ENCODE measurements around the gene ATXN7.

The ATXN7 gene

DNA sequence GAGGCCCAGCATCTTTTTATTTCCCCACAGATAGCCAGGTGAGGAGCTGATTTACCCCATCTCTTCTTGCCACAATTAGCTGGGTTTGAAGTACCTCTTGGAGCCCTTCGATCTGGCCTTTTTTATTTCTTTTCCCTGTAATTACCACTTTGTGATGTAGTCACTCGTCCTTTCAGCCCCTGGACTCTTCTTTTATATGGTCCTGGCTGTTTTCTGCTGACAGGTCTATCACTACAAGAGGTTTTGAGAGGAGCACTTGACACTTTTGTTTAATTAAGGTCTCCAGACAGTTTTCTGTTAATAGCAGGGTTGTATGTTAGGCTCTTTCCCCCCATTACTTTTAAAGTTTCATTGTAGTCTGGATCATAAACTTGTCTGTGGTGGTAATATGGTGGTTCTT lies 11.8 kb downstream of the ATXN7 start:
- no peak for ATAC-seq
- H3K27ac Mint-ChIP-seq = no peak overlapping the region
- H3K9me3 Mint-ChIP-seq = no peaks in the 10 kb centered on the region
- no peak for DNase-seq
- no peak overlapping the region for H3K4me3 Mint-ChIP-seq
- peaks cover 54% of the 10 kb centered on the region for H3K4me1 Mint-ChIP-seq
- H3K27me3 Mint-ChIP-seq = no peaks in the 10 kb centered on the region
- peaks cover 5% of the 10 kb centered on the region for H3K36me3 Mint-ChIP-seq (ENCODE audit: low read depth)

DNA sequence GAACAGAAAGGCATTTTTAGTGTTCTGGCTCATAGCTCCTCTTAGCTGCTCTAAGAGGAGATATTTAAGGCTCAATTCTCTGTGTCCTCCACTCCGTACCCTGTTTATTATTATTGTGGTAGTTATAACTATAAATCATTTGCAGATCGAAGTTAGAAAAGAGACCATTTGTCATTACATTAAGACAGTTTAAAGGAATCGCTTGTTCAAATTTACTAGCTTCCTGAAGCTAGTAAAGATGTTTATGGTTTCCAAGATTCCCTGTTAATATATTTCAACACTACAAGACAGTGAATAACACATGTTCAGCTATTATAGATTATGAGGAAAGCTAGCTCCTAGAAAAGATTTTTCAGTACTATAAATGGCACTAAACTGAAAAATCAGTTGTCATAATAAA lies 12.6 kb downstream of the ATXN7 start:
- H3K27ac Mint-ChIP-seq = no peak overlapping the region
- H3K4me3 Mint-ChIP-seq = no peak overlapping the region

DNA sequence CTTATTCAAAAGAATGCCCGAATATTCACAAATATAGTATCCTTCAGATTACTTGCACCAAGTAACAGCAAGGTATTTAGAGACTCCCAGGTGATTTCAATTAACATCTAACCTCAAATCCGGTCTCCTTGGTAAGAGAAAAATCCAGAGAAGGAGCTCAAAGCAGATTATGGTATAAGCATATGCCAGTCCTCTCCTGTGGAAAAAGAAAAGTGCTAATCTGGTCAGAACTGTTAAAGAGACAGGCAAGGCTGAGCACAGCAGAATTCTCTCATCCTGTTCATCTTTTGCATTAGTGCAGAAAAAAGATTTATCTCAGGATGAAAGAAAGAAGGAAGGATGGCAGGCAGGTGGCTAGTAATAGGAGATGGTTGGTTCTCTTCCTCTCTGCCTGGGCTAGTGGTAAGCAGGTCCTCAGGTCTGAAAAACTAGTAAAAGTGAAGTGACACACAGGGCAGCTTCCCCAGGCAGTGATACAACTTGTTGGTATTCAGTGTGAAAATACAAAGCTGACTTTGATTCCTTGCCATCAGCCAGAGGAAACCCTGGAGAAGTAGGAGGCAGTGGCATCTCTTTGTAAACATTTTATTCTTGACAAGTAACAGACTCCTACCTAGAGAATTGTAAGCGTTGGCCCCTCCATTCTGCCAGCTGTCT lies 14.2 kb downstream of the ATXN7 start:
- Mint-ChIP-seq H3K9me3 (no peaks in the 10 kb centered on the region), H3K36me3 (ENCODE audit: low read depth) (peaks cover 8% of the 10 kb centered on the region), H3K4me1 (peaks cover 58% of the 10 kb centered on the region), H3K27me3 (no peaks in the 10 kb centered on the region), H3K4me3 (no peak overlapping the region), H3K27ac (peak overlapping the region; percentile 24)
- ATAC-seq (no peak), DNase-seq (no peak)

More for the DNA sequence above, 12.6 kb downstream of the ATXN7 start:
- DNase-seq (no peak), ATAC-seq (no peak)
- Mint-ChIP-seq H3K4me1 (peaks cover 58% of the 10 kb centered on the region), H3K36me3 (ENCODE audit: low read depth) (peaks cover 5% of the 10 kb centered on the region), H3K27me3 (no peaks in the 10 kb centered on the region), H3K9me3 (no peaks in the 10 kb centered on the region)

DNA sequence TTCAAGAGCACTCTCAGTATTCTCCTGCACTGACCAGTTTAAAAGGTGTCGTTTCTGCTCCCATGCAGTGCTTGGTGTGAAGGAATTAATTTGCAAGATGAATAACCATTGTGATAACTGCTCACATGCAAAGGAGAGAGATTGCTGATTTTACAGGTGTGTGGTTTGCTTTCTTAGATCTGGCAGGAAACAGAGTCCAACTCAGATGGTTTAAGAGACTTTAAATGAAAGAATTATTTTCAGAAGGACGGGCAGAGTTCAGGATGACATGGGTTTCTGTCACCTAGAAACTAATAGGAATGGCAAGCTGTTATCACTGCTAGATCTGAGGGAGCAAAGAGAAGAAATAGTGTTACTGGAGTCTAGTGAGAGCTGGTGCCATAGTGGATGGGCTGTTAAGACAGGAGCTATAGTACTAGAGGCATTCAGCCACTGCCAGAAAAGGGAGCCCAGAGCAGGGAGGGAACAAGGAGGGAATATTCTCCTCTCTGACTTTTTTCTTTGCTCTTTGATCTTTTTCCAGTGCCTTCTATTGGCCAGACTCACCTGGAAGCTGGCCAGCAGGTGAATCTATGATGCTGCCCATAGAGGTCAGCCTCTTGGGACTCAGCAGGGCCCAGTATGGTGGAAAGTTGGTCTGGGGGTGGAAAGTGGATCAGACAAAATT lies 14.9 kb downstream of the ATXN7 start:
- Mint-ChIP-seq H3K27me3 (no peaks in the 10 kb centered on the region), H3K4me3 (no peak overlapping the region), H3K36me3 (ENCODE audit: low read depth) (peaks cover 8% of the 10 kb centered on the region), H3K9me3 (no peaks in the 10 kb centered on the region), H3K27ac (peak overlapping the region; percentile 24), H3K4me1 (peaks cover 57% of the 10 kb centered on the region)
- ATAC-seq (no peak), DNase-seq (no peak)

DNA sequence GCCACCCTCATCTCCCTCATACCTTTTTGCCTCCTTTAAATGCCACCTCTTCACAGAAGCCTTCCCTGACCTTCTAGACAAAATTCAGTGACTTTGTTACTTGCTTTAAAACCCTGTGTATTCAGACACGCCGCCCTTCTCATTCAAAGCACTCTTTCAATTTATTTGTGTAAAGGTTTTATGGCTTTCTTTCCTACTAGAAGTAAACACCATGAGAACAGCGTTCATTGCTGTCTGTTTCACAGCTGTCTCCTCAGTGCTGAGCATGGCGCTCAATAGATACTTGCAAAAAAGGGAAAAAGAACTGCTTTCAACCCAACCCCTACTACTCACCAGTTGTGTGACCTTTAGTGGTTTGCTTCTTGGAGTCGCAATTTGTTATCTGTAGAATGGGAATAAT lies 17.0 kb downstream of the ATXN7 start:
- no peaks in the 10 kb centered on the region for H3K27me3 Mint-ChIP-seq
- ATAC-seq (no peak), DNase-seq (no peak)
- H3K4me3 Mint-ChIP-seq = no peak overlapping the region
- H3K9me3 Mint-ChIP-seq = no peaks in the 10 kb centered on the region
- H3K36me3 Mint-ChIP-seq (ENCODE audit: low read depth) = peaks cover 5% of the 10 kb centered on the region
- H3K27ac Mint-ChIP-seq = peak overlapping the region; percentile 12
- peaks cover 50% of the 10 kb centered on the region for H3K4me1 Mint-ChIP-seq

DNA sequence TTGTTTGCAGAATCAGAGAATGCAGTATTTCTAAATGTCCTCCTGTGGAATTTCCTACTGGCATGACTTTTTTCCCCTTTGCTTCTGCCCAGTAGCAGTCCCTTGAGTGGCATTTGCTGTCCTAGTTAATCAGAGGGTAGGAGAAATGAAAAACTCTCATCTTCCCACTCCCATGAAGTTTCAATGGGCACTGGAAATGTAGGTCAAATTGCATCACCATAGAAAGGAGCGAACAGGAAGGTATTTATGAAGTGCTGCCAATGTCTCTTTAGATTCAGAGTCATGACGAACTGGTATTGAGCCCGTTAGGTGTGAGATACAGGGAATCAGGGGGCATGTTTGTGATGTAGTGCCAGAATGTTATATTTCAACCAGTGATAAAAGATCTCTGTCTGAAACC lies 23.2 kb downstream of the ATXN7 start:
- DNase-seq = no peak
- H3K4me1 Mint-ChIP-seq = peaks cover 12% of the 10 kb centered on the region
- ATAC-seq = no peak
- H3K27me3 Mint-ChIP-seq = no peaks in the 10 kb centered on the region
- H3K9me3 Mint-ChIP-seq = no peaks in the 10 kb centered on the region
- H3K36me3 Mint-ChIP-seq (ENCODE audit: low read depth) = peaks cover 9% of the 10 kb centered on the region
- no peak overlapping the region for H3K4me3 Mint-ChIP-seq
- H3K27ac Mint-ChIP-seq = no peak overlapping the region

DNA sequence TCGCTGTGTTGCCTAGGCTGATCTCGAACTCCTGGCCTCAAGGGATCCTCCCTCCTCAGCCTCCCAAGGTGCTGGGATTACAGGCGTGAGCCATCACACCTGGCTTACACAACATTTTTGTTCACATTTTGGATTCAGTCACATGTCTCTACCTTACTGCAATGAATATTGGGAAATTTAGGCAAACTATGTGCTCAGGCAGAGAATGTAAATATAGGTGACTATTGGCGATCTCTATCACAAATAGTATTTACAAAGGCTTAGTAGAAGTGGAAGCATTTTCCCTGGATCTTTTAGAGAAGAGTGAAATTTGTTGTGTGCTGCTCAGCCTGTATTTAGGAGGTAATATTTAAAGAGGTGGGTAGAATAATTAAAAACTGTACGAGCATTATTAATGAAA lies 27.9 kb downstream of the ATXN7 start:
- Mint-ChIP-seq H3K9me3 (no peaks in the 10 kb centered on the region), H3K4me1 (peaks cover 27% of the 10 kb centered on the region), H3K4me3 (no peak overlapping the region), H3K27ac (no peak overlapping the region), H3K36me3 (ENCODE audit: low read depth) (peaks cover 12% of the 10 kb centered on the region), H3K27me3 (no peaks in the 10 kb centered on the region)
- no peak for ATAC-seq
- no peak for DNase-seq

DNA sequence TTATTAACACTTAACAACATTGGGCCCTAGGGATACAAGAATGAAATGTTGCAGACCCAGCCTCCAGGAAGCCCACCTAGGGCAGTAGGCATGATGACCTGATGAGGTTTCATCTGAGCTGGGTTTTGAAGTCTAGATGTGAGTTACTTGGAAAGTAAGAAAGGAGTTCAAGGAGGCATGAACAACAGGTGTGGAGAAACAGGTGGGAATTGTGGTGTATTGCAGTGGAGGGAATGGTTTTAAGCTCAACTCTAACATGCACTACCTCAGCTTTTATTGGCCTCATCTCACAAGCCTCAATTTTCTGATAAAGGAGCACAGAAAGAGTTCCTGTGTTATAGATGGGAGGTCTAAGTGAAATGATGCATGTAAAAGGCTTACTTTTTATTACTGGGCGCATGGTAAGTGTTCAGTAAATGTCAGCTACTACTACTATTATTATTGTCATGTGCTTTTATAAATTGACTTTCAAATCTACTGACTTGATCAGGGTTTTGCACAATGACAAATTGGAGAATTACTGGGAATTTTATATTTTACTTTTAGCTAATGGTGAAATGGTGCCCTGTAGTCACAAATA lies 29.2 kb downstream of the ATXN7 start:
- no peaks in the 10 kb centered on the region for H3K9me3 Mint-ChIP-seq
- no peak overlapping the region for H3K4me3 Mint-ChIP-seq
- ATAC-seq (no peak), DNase-seq (no peak)
- H3K27me3 Mint-ChIP-seq = no peaks in the 10 kb centered on the region
- no peak overlapping the region for H3K27ac Mint-ChIP-seq
- H3K36me3 Mint-ChIP-seq (ENCODE audit: low read depth) = peaks cover 16% of the 10 kb centered on the region
- H3K4me1 Mint-ChIP-seq = peaks cover 35% of the 10 kb centered on the region

DNA sequence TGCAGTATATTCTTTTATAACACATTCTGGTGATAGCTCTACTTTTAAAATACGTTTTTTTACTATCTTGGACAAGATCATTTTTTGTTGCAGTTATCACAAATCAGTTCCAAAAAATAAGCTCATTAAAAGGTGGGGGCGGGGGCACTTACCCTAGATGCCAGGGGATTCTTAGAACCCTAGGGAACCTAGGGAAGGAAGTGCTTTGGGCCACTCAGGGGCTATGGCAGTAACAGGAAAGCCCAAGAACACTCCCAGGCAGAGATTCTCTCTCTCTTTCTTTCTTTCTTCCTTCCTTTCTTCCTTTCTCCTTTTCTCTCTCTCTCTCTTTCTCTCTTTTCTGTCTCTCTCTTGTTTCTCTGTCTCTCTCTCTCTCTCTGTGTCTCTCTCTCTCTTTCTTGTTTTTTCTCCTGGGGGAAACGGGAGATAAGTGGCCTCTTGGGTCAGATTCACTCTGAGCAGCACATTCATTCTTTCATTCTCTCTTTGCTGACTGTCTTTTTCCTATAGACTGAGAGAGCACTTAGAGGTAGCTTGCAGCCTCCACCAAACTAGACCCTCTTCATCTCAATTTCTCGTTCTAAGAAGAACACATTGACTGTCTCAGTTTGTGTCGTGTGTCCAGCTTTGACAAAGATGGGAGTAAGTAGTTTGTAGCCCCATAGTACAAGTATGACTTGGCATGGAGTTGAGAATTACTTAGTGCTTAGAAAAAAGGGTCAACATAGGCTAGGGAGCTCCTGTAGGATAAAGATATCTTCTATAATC lies 31.9 kb downstream of the ATXN7 start:
- H3K36me3 Mint-ChIP-seq (ENCODE audit: low read depth) = peaks cover 31% of the 10 kb centered on the region
- ATAC-seq (no peak), DNase-seq (no peak)
- peaks cover 45% of the 10 kb centered on the region for H3K4me1 Mint-ChIP-seq
- no peaks in the 10 kb centered on the region for H3K9me3 Mint-ChIP-seq
- no peaks in the 10 kb centered on the region for H3K27me3 Mint-ChIP-seq
- peak overlapping the region; percentile 61 for H3K27ac Mint-ChIP-seq
- H3K4me3 Mint-ChIP-seq = peak overlapping the region; percentile 3

DNA sequence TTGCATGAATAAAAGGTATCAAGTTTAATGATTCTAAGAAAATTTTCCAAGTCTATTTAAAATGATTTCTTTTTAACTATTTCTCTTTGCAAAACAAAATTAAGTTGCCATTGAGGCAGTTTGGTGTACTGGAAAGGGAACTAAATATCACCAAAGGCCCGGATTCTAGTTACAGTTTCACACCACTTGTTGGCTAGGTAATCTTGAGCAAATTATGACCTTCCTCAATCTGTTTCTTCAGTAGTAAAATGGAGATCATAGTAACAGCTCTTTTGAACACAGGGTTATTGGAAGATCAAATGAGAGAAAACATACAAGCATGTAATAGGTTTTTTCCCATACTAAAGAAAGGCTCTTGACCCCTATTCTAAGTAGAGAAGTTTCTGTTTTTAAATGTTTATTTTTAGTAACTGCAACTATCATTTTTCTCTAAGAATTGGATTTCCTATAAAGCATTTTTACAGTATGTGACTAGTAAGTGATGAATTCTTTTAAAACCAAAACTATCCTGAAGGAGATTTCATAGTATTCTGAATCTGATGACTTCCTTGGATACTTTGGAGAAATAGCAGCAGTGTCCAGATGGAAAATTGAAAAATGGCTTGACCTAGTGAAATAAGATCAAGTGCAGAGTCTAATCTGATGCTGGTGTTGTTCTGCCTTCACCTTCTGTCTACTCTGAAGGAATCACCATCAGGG lies 32.8 kb downstream of the ATXN7 start:
- Mint-ChIP-seq H3K9me3 (peaks cover 4% of the 10 kb centered on the region), H3K27me3 (no peaks in the 10 kb centered on the region), H3K27ac (no peak overlapping the region), H3K36me3 (ENCODE audit: low read depth) (peaks cover 35% of the 10 kb centered on the region), H3K4me3 (no peak overlapping the region), H3K4me1 (peaks cover 48% of the 10 kb centered on the region)
- DNase-seq = no peak
- ATAC-seq = no peak

DNA sequence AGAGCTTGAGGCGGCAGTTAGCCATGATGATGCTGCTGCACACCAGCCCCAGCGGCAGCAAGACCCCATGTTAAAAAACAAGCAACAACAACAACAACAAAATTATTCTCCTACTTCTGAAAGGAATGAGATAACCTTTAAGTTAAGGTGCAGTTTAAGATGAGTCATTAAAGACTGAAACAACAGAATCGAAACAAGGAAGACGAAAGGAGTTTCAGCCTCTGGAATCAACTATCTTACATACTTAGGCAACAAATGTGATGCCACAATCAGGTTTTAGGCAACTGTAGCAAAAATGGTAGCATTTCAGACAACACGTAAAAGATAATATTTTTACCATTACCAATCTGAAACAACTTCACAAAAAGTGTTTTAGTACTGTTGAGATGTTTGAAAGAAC lies 36.3 kb downstream of the ATXN7 start:
- no peak for ATAC-seq
- no peak for DNase-seq
- Mint-ChIP-seq H3K27ac (no peak overlapping the region), H3K4me1 (peaks cover 42% of the 10 kb centered on the region), H3K27me3 (no peaks in the 10 kb centered on the region), H3K9me3 (peaks cover 4% of the 10 kb centered on the region), H3K36me3 (ENCODE audit: low read depth) (peaks cover 35% of the 10 kb centered on the region), H3K4me3 (no peak overlapping the region)

DNA sequence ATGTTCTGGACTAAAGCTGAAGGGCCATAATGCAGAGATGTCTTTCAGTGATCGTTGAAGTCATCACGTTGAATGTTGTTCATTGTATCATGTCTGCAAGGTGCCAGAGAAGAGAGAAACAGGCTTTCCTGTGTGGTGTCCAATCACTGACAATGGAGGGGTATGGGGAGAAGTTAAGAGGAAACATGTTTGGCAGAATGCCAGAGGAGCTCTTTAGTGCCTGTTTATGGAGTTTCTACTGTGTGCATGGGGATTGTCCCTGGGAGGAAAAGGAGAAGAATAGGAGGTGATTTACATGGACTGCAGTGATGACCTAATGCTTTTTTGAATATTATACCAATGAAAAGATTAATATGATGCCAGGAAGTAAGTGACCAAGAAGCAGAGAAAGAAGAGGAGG lies 36.8 kb downstream of the ATXN7 start:
- DNase-seq (no peak), ATAC-seq (no peak)
- Mint-ChIP-seq H3K9me3 (peaks cover 4% of the 10 kb centered on the region), H3K4me1 (peaks cover 38% of the 10 kb centered on the region), H3K27me3 (no peaks in the 10 kb centered on the region), H3K36me3 (ENCODE audit: low read depth) (peaks cover 35% of the 10 kb centered on the region), H3K4me3 (no peak overlapping the region), H3K27ac (no peak overlapping the region)

DNA sequence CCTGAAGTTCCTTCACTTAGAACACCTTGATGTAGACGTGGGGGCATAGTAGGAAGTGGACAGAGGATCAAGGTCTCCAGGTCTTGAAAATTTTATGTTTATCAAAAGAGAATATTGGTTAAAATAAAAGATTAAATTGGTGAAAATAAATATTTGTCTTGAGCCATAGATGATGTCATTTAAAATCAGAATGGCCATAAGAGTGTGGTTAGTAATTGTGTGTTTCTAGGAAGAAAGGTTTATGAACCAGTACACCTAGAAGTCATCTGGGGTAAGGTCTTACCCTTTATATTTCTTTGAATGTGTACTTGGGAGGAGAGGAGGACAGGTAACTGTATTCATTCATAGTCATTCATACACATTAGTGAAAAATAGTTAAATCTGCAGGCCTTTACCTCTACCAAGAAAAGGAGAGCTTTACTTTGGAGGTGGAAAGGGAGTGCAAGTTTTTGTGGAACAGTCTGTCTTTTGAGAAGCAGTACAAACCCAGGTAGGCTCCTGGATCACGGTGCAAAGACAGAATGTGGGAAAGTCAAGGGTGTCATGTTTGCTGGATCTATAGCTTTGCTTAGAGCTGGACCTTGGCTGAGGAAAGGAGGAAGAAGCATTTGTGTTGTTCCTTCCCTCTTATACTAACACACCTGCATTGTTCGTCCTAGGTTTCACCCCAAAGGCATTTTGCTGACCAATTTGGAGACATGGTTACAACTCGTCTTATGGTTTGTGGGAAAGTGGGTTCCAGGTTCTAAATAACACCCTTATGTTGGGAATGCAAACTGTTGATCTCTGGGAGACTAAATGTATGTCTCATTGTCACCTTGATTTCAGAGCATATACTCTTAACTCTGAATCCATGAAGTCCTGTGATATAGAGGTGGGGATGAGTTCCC lies 42.3 kb downstream of the ATXN7 start:
- peaks cover 4% of the 10 kb centered on the region for H3K9me3 Mint-ChIP-seq
- no peak for ATAC-seq
- H3K36me3 Mint-ChIP-seq (ENCODE audit: low read depth) = peaks cover 15% of the 10 kb centered on the region
- H3K27ac Mint-ChIP-seq = no peak overlapping the region
- no peaks in the 10 kb centered on the region for H3K27me3 Mint-ChIP-seq
- DNase-seq = no peak
- no peak overlapping the region for H3K4me3 Mint-ChIP-seq
- H3K4me1 Mint-ChIP-seq = peaks cover 21% of the 10 kb centered on the region

Measured in activated naive CD8-positive, alpha-beta T cell treated with anti-CD3 and anti-CD28 coated beads, Interleukin-2, amount 50 U/mL, for 24 hours (primary cell).